Endodermal cell (in vitro differentiated cells): Measurements from ENCODE around the gene EXOSC1. TPM values are rescaled to one million over a fixed set of nuclear protein-coding genes. Genes with fewer than 3 reads are reported as not detected.

Experiments
- DNase-seq: peaks from one replicate; pipeline ENCODE4 v3.0.0-alpha.2; 2017
- H3K27ac ChIP-seq: 2 replicates; pipeline ENCODE4 v1.5.1; 2013; ENCODE audit warnings: mild to moderate bottlenecking, low read depth, low read length, moderate library complexity
- H3K27me3 ChIP-seq: 2 replicates; pipeline ENCODE4 v1.6.1; 2013; ENCODE audit warnings: mild to moderate bottlenecking, low read length, moderate library complexity; ENCODE audit not compliant: insufficient read depth, control insufficient read depth, poor library complexity, severe bottlenecking
- H3K36me3 ChIP-seq: 2 replicates; pipeline ENCODE4 v1.7.0; 2013; ENCODE audit warnings: mild to moderate bottlenecking, low read length, moderate library complexity; ENCODE audit not compliant: control insufficient read depth, insufficient read depth
- H3K4me1 ChIP-seq: one replicate; pipeline ENCODE4 v1.7.0; 2013; ENCODE audit warnings: low read length; ENCODE audit not compliant: control insufficient read depth, insufficient read depth
- H3K4me3 ChIP-seq: 2 replicates; pipeline ENCODE4 v1.5.1; 2013; ENCODE audit warnings: mild to moderate bottlenecking, low read length, moderate library complexity
- H3K9ac ChIP-seq: 2 replicates; pipeline ENCODE4 v1.6.1; 2013; ENCODE audit warnings: mild to moderate bottlenecking, low read length, moderate library complexity; ENCODE audit not compliant: poor library complexity, severe bottlenecking; ENCODE audit errors: extremely low read depth
- H3K9me3 ChIP-seq: 2 replicates; pipeline ENCODE4 v1.6.1; 2013; ENCODE audit warnings: mild to moderate bottlenecking, low read length, moderate library complexity; ENCODE audit not compliant: control insufficient read depth
- H3K27ac Mint-ChIP-seq: 2 replicates; pipeline ENCODE4 v1.8.0; 2020; ENCODE audit warnings: mixed read lengths
- H3K27me3 Mint-ChIP-seq: 2 replicates; pipeline ENCODE4 v1.8.0; 2021; ENCODE audit warnings: mild to moderate bottlenecking, mixed read lengths; ENCODE audit not compliant: insufficient read depth
- H3K36me3 Mint-ChIP-seq: 2 replicates; pipeline ENCODE4 v1.8.0; 2020; ENCODE audit warnings: low read depth, mixed read lengths
- H3K4me1 Mint-ChIP-seq: 2 replicates; pipeline ENCODE4 v1.8.0; 2020; ENCODE audit warnings: mixed read lengths
- H3K4me3 Mint-ChIP-seq: 2 replicates; pipeline ENCODE4 v1.8.0; 2020; ENCODE audit warnings: mild to moderate bottlenecking, moderate library complexity, mixed read lengths
- H3K9me3 Mint-ChIP-seq: 2 replicates; pipeline ENCODE4 v1.8.0; 2020; ENCODE audit warnings: mild to moderate bottlenecking, mixed read lengths
- WGBS, 2 experiments: methylation state at CpG; one replicate each; pipeline versions ENCODE4 v1.1.5 to v1.1.7; 2013; ENCODE audit warnings: missing lambda C conversion rate in 2 of 2, mixed read lengths in 1 of 2; ENCODE audit not compliant: insufficient coverage in 1 of 2, insufficient read length in 1 of 2; 5-methylcytosine and 5-hydroxymethylcytosine counted together
- total RNA-seq, 2 donors: library from RNA; stranded (reverse); fragmentation: NEBNext Ultra II Directional in 1 of 2; extraction: Animal tissue kit (Norgen Biotek cat#: 25700) in 1 of 2; gene quantifications; 2 replicates in 1 of 2; 3 replicates in 1 of 2; pipeline ENCODE4 v1.2.1, GENCODE V29; 2021
- TF ChIP-seq, protein P1 (sequence below): fragments of 200-600 bp; sonication (generic); conservative IDR thresholded peaks from 2 replicates; pipeline ENCODE4 v1.5.0; 2021; ENCODE audit warnings: antibody characterized with exemption, mild to moderate bottlenecking

EXOSC1 gene
- total RNA-seq, 2 donors from 2014 or later = 48.9 to 55.6 TPM

DNA sequence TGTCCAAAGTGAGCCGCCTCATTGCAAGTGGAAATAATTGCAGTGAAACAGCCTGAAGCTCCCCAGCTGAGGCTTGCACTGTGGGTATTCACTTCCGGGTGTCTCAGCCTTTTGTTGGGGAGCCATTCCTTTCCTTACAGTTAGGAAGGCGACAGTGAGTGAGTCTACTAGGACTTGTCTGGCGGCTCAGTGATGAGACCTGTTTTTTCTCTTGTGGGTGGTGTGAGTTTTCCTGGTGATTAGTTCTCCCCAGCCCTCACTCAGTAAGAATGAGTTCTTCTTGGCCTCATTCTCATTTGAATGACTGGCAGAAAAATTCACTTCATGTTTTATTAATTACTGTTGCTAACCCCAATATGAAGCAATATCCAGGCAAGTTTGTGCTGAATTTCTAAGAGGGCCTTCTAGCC lies 17.2 kb downstream of the EXOSC1 start:
- H3K36me3 Mint-ChIP-seq = peaks cover 49% of the 10 kb centered on the region
- H3K9me3 Mint-ChIP-seq = no peaks in the 10 kb centered on the region
- peak overlapping the region; percentile 91 for H3K4me3 ChIP-seq

DNA sequence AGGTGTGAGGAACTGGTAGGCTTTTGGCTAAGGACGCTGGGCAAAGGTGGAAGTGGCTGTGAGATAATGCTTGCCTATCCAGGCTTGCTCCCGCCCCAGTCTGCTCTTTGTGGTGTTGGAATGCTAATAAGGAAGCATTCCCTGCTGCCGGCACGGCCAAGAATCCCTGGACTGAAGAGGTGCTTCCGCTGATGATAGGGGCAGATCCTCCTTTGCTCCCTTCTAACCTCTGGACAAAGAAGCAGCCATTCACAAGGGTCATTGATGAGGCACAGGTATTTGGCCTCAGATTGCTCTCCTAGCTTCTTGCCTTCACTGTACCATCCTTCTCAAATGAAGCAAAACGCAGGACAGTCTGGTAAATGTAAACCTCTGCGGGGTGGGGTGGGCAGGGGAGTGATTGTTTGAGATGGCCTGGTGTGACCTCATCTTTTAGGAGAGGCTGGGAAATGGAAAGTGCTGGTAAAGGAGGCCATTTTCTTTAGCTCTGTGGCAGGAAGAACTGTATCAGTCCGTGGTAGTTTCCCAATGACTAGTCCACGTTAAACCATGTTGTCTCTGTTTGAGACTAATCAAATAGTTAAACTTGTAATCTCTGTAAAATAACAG lies 18.1 kb downstream of the EXOSC1 start:
- peak; percentile 90 for DNase-seq
- TF ChIP-seq, protein P1, sequence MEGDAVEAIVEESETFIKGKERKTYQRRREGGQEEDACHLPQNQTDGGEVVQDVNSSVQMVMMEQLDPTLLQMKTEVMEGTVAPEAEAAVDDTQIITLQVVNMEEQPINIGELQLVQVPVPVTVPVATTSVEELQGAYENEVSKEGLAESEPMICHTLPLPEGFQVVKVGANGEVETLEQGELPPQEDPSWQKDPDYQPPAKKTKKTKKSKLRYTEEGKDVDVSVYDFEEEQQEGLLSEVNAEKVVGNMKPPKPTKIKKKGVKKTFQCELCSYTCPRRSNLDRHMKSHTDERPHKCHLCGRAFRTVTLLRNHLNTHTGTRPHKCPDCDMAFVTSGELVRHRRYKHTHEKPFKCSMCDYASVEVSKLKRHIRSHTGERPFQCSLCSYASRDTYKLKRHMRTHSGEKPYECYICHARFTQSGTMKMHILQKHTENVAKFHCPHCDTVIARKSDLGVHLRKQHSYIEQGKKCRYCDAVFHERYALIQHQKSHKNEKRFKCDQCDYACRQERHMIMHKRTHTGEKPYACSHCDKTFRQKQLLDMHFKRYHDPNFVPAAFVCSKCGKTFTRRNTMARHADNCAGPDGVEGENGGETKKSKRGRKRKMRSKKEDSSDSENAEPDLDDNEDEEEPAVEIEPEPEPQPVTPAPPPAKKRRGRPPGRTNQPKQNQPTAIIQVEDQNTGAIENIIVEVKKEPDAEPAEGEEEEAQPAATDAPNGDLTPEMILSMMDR = no peak
- Mint-ChIP-seq H3K4me3 (peak overlapping the region; percentile 94), H3K4me1 (peaks cover 11% of the 10 kb centered on the region), H3K27ac (peak overlapping the region; percentile 96), H3K27me3 (no peaks in the 10 kb centered on the region), H3K9me3 (no peaks in the 10 kb centered on the region), H3K36me3 (peaks cover 45% of the 10 kb centered on the region)
- H3K4me1 ChIP-seq = peaks cover 4% of the 10 kb centered on the region
- WGBS, 2 experiments = 5 to 9% methylated on average over 6 to 9 of the region's 9 CpGs
- peak overlapping the region; percentile 96 for H3K9ac ChIP-seq
- peak overlapping the region; percentile 89 for H3K27ac ChIP-seq
- H3K4me3 ChIP-seq = peak overlapping the region; percentile 91
- H3K27me3 ChIP-seq = no peaks in the 10 kb centered on the region
- H3K36me3 ChIP-seq = peaks cover 50% of the 10 kb centered on the region
- no peaks in the 10 kb centered on the region for H3K9me3 ChIP-seq

More for the DNA sequence above, 17.2 kb downstream of the EXOSC1 start:
- peak overlapping the region; percentile 3 for H3K27ac ChIP-seq
- peak overlapping the region; percentile 94 for H3K4me3 Mint-ChIP-seq
- H3K27me3 Mint-ChIP-seq = no peaks in the 10 kb centered on the region
- no peaks in the 10 kb centered on the region for H3K9me3 ChIP-seq
- H3K36me3 ChIP-seq = peaks cover 54% of the 10 kb centered on the region
- peak overlapping the region; percentile 94 for H3K27ac Mint-ChIP-seq
- H3K27me3 ChIP-seq = no peaks in the 10 kb centered on the region
- no peak for DNase-seq
- peaks cover 4% of the 10 kb centered on the region for H3K4me1 ChIP-seq
- TF ChIP-seq, protein P1 = no peak
- peak overlapping the region; percentile 96 for H3K9ac ChIP-seq
- WGBS, 2 experiments = 70 to 79% methylated on average over 2 to 4 of the region's 4 CpGs
- peaks cover 11% of the 10 kb centered on the region for H3K4me1 Mint-ChIP-seq

DNA sequence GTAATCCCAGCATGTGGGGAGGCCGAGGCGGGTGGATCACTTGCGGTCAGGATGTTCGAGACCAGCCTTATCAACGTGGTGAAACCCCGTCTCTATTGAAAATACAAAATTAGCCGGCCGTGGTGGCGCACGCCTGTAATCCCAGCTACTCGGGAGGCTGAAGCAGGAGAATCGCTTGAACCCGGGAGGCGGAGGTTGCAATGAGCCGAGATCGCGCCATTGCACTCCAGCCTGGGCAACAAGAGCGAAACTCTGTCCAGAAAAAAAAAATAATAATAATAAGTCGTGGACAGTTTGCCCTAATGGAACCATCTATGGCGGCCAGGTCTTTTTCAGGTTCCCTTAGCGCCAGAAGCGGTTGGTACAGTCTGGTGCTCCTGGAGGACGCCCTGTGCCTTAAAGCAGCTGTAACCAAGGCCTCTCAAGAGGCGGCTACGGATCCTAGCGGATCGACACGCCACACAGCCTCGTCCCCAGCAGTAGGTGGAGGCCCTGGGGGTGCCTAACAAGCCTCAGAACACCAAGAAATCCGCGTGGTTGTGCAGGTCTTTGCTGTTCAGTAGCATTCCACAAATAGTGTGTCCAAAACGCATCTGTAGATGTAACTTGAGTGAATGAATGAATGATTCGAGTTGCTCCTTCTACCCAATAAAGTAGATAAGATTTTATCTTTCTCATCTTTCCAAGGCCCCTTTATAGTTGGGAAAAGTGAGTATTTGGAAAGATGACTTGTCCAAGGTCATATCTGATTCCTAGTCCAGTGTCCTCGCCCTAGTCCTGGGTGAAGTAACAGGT lies 18.8 kb downstream of the EXOSC1 start:
- Mint-ChIP-seq H3K36me3 (peaks cover 41% of the 10 kb centered on the region), H3K4me1 (peaks cover 11% of the 10 kb centered on the region), H3K4me3 (peak overlapping the region; percentile 94), H3K27me3 (no peaks in the 10 kb centered on the region), H3K27ac (peak overlapping the region; percentile 96), H3K9me3 (no peaks in the 10 kb centered on the region)
- peak; percentile 71 for DNase-seq
- Histone ChIP-seq H3K36me3 (peaks cover 47% of the 10 kb centered on the region), H3K9ac (peak overlapping the region; percentile 96), H3K4me1 (peaks cover 4% of the 10 kb centered on the region), H3K27me3 (no peaks in the 10 kb centered on the region), H3K4me3 (peak overlapping the region; percentile 91), H3K9me3 (no peaks in the 10 kb centered on the region), H3K27ac (peak overlapping the region; percentile 89)
- 2 to 3% methylated on average over 25 to 34 of the region's 34 CpGs for WGBS, 2 experiments
- TF ChIP-seq, protein P1 = no peak
